ENCODE results near the gene MRPL27. TPM values are rescaled to one million over a fixed set of nuclear protein-coding genes. Genes with fewer than 3 reads are reported as not detected.
"Not testable (repeated sequence)": the region's sequence is repeated elsewhere in the genome, so short reads cannot be mapped to it uniquely, and the experiment has no call there.

MRPL27 gene
- total RNA-seq, 4 donors from 2014 or later = 33.6 to 58.8 (median 48.1) TPM

DNA sequence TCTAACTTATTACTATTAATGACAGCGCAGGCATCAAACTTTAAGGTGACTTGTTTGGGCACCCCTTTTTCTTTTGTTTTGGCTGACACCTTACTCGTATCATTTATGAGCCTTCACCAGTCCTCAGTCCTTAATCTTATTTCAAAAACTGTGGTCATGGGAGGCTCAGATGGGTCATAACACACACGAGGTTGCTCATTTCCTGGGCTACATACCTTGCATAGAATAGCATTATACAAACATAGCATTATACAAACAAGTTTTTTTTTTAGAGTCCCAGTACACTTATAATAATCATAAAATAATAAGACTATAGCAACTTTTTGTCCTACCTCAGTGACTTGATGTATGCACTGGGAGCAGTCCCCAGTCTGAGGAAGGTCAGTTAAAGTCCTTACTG lies 41.8 kb upstream of the MRPL27 start:
- 81% methylated on average over 3 of the region's 3 CpGs for WGBS
- H3K4me1 ChIP-seq = no peaks in the 10 kb centered on the region
- no peaks in the 10 kb centered on the region for H3K36me3 ChIP-seq
- no peak overlapping the region for H3K4me3 ChIP-seq
- H3K9me3 ChIP-seq = no peaks in the 10 kb centered on the region
- no peaks in the 10 kb centered on the region for H3K27me3 ChIP-seq
- H3K27ac ChIP-seq (replicated peaks in 1 of 4) = no peak overlapping the region
- DNase-seq (ENCODE audit: extremely low spot score) = no peak
- no peak for TF ChIP-seq POLR2A (IDR thresholded peaks at IDR 0.05; ENCODE audit: low read depth)
- TF ChIP-seq CTCF (IDR thresholded peaks at IDR 0.05) = no peak
- intact Hi-C loops (cut with DNase I) = no loop called here

- no peaks in the 10 kb centered on the region for H3K27me3 ChIP-seq
- no peaks in the 10 kb centered on the region for H3K36me3 ChIP-seq
- TF ChIP-seq EP300 (IDR thresholded peaks at IDR 0.05) = no peak
- TF ChIP-seq POLR2A (IDR thresholded peaks at IDR 0.05; ENCODE audit: low read depth) = no peak
- TF ChIP-seq CTCF (IDR thresholded peaks at IDR 0.05) = no peak
- no peak for TF ChIP-seq POLR2AphosphoS5 (IDR thresholded peaks at IDR 0.05)
- WGBS = 89% methylated on average over 4 of the region's 4 CpGs
- H3K9me3 ChIP-seq = no peaks in the 10 kb centered on the region
- intact Hi-C loops (cut with DNase I) = no loop called here
- H3K27ac ChIP-seq (replicated peaks in 1 of 4) = no peak overlapping the region
- DNase-seq (ENCODE audit: extremely low spot score) = no peak
- H3K4me1 ChIP-seq = no peaks in the 10 kb centered on the region
- H3K4me3 ChIP-seq = no peak overlapping the region
Observed at GRCh38 chr17:50412188-50412732, 39.3 kb upstream of the MRPL27 start.

- no peak for DNase-seq (ENCODE audit: extremely low spot score)
- intact Hi-C loops (cut with DNase I) = no loop called here
- WGBS = 79% methylated on average over 4 of the region's 4 CpGs
Observed at GRCh38 chr17:50407921-50408320, 34.9 kb upstream of the MRPL27 start.

GRCh38 chr17:50406578-50406977 lies 33.6 kb upstream of the MRPL27 start:
- Histone ChIP-seq H3K36me3 (no peaks in the 10 kb centered on the region), H3K9me3 (no peaks in the 10 kb centered on the region), H3K27me3 (peaks cover 0 to 15% (median 0%) of the 10 kb centered on the region in 4 donors), H3K4me1 (no peaks in the 10 kb centered on the region), H3K4me3 (no peak overlapping the region), H3K27ac (replicated peaks in 1 of 4) (no peak overlapping the region)
- intact Hi-C loops (cut with DNase I) = no loop called here
- no peak for TF ChIP-seq POLR2AphosphoS5 (IDR thresholded peaks at IDR 0.05)
- no peak for TF ChIP-seq CTCF (IDR thresholded peaks at IDR 0.05)
- TF ChIP-seq EP300 (IDR thresholded peaks at IDR 0.05) = no peak
- TF ChIP-seq POLR2A (IDR thresholded peaks at IDR 0.05; ENCODE audit: low read depth) = no peak
- no peak for DNase-seq (ENCODE audit: extremely low spot score)
- 81% methylated on average over 5 of the region's 5 CpGs for WGBS

More at GRCh38 chr17:50407921-50408320, 34.9 kb upstream of the MRPL27 start:
- no peaks in the 10 kb centered on the region for H3K4me1 ChIP-seq
- H3K27ac ChIP-seq (replicated peaks in 1 of 4) = no peak overlapping the region
- H3K9me3 ChIP-seq = no peaks in the 10 kb centered on the region
- TF ChIP-seq EP300 (IDR thresholded peaks at IDR 0.05) = no peak
- no peak for TF ChIP-seq CTCF (IDR thresholded peaks at IDR 0.05)
- no peak for TF ChIP-seq POLR2AphosphoS5 (IDR thresholded peaks at IDR 0.05)
- TF ChIP-seq POLR2A (IDR thresholded peaks at IDR 0.05; ENCODE audit: low read depth) = no peak
- no peak overlapping the region for H3K4me3 ChIP-seq
- H3K27me3 ChIP-seq = peaks cover 0 to 15% (median 0%) of the 10 kb centered on the region in 4 donors
- H3K36me3 ChIP-seq = no peaks in the 10 kb centered on the region

DNA sequence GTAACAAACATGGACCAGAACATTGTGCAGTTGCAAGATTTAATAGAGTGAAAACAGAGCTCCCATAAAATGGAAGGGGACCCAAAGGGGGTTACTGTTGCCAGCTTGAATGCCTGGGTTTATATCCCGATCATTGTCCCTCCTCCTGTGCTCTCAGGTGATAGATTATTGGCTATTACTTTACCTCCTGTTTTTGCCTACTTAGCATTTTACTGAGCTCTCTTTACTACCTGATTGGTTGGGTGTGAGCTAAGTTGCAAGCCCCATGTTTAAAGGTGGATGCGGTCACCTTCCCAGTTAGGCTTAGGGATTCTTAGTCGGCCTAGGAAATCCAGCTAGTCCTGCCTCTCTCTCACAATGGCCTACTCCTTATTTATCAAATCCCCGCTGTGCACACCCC lies 32.4 kb upstream of the MRPL27 start:
- H3K27me3 ChIP-seq = peaks cover 0 to 15% (median 0%) of the 10 kb centered on the region in 4 donors
- H3K4me3 ChIP-seq; DNase-seq (ENCODE audit: extremely low spot score); H3K27ac ChIP-seq (replicated peaks in 1 of 4); H3K4me1 ChIP-seq; H3K9me3 ChIP-seq; intact Hi-C loops (cut with DNase I); H3K36me3 ChIP-seq: not testable (repeated sequence)
- 79% methylated on average over 4 of the region's 4 CpGs for WGBS

GRCh38 chr17:50399591-50399990 lies 26.6 kb upstream of the MRPL27 start:
- H3K4me3 ChIP-seq; H3K9me3 ChIP-seq; H3K27me3 ChIP-seq; intact Hi-C loops (cut with DNase I); H3K36me3 ChIP-seq; DNase-seq (ENCODE audit: extremely low spot score); H3K27ac ChIP-seq (replicated peaks in 1 of 4): not testable (repeated sequence)
- H3K4me1 ChIP-seq = peaks cover 19 to 31% (median 28%) of the 10 kb centered on the region in 4 donors
- WGBS = 97% methylated on average over 8 of the region's 8 CpGs

DNA sequence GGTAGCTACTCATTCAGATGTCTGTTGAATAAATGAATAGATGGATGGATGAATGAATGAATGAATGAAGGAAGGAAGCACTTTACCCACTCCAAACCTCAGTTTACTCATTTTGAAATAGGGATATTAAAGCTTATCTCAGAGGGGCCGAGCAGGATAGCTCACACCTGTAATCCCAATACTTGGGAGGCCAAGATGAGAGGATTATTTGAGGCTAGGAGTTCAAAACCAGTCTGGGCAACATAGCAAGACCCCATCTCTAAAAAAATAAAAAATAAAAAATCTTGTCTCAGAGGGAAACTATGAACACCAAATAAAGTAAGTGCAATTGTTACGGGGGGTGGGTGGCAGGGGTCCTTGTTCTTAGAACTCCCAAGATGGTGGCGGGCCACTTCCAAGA lies 25.7 kb upstream of the MRPL27 start:
- H3K4me3 ChIP-seq; H3K9me3 ChIP-seq; H3K27ac ChIP-seq (replicated peaks in 1 of 4); intact Hi-C loops (cut with DNase I); DNase-seq (ENCODE audit: extremely low spot score); H3K27me3 ChIP-seq: not testable (repeated sequence)
- Histone ChIP-seq H3K36me3 (peaks cover 9 to 18% (median 15%) of the 10 kb centered on the region in 4 donors), H3K4me1 (peaks cover 19 to 32% (median 30%) of the 10 kb centered on the region in 4 donors)
- WGBS = 100% methylated on average over 3 of the region's 3 CpGs

Measured in esophagus muscularis mucosa (tissue), 4 donors.